GM12878 (cell line): ENCODE data around the gene HEXIM1. TPM values are rescaled to one million over a fixed set of nuclear protein-coding genes. Genes with fewer than 3 reads are reported as not detected.

Experiments used
- ATAC-seq: fragments of 200-7000 bp; cut with Tn5 transposase; 3 replicates; pipeline ENCODE4 v1.9.1; 2020; ENCODE audit warnings: mild to moderate bottlenecking, moderate library complexity
- BruUV-seq: library from RNA; stranded (reverse); fragments of 400-500 nt; replicated peaks from 2 replicates; lab custom pipeline; 2021; lab: Mats Ljungman, UMichigan
- CTCF ChIA-PET: fragments of 300-600 bp; sonication (Branson Sonifier 250); formaldehyde crosslinking; extraction: SDS; loops from one replicate; lab custom pipeline; 2021; ENCODE audit warnings: inconsistent platforms; lab: Yijun Ruan, JAX
- POLR2A ChIA-PET: fragments of 350-600 bp; formaldehyde crosslinking; extraction: SDS; loops from one replicate; lab custom pipeline; 2021; ENCODE audit warnings: inconsistent platforms; lab: Charles Lee
- RAD21 ChIA-PET: fragments of 300-600 bp; sonication (Branson Sonifier 250); formaldehyde crosslinking; loops from one replicate; lab custom pipeline; 2023; ENCODE audit warnings: antibody characterized with exemption; ENCODE audit not compliant: unreplicated experiment; lab: Charles Lee
- SMC1A ChIA-PET: fragments of 300-600 bp; sonication (Branson Sonifier 250); formaldehyde crosslinking; loops from one replicate; lab custom pipeline; 2023; ENCODE audit not compliant: unreplicated experiment, uncharacterized antibody; lab: Charles Lee
- DNase-seq: peaks from one replicate; pipeline ENCODE4 v3.0.0-alpha.2; 2011; ENCODE audit warnings: low read depth, low spot score
- FAIRE-seq: peaks from 3 replicates; lab custom pipeline; 2011; peaks lifted over from hg19 to GRCh38; lab: Jason Lieb, UNC
- H2AFZ ChIP-seq: 2 replicates; pipeline ENCODE4 v1.6.0; 2011; ENCODE audit warnings: low read depth, low read length, control low read depth; ENCODE audit not compliant: control insufficient read depth
- H3K27ac ChIP-seq: 2 replicates; pipeline ENCODE4 v1.5.1; 2011; ENCODE audit warnings: control low read depth; ENCODE audit not compliant: control insufficient read depth, insufficient read depth
- H3K27me3 ChIP-seq, 2 experiments: replicated peaks in 1 of 2; 2 replicates each; pipeline versions ENCODE4 v1.6.0 to v1.6.1; 2011; ENCODE audit warnings: low read length in 1 of 2; ENCODE audit not compliant: control insufficient read depth in 2 of 2, insufficient read depth in 2 of 2
- H3K36me3 ChIP-seq, 2 experiments: 2 replicates each; pipeline ENCODE4 v1.5.1; 2011; ENCODE audit warnings: low read length in 1 of 2; ENCODE audit not compliant: control insufficient read depth in 2 of 2, insufficient read depth in 2 of 2
- H3K4me1 ChIP-seq: 2 replicates; pipeline ENCODE4 v1.6.1; 2011; ENCODE audit warnings: mild to moderate bottlenecking, low read length, moderate library complexity, mixed read lengths; ENCODE audit not compliant: control insufficient read depth, insufficient read depth
- H3K4me2 ChIP-seq: 2 replicates; pipeline ENCODE4 v1.6.0; 2011; ENCODE audit warnings: control low read depth; ENCODE audit not compliant: control insufficient read depth, insufficient read depth
- H3K4me3 ChIP-seq: fragments of 200-600 bp; sonication (generic); 2 replicates; pipeline ENCODE4 v1.5.1; 2016
- H3K79me2 ChIP-seq: 2 replicates; pipeline ENCODE4 v1.6.0; 2011; ENCODE audit warnings: low read length; ENCODE audit not compliant: control insufficient read depth, insufficient read depth
- H3K9ac ChIP-seq: 2 replicates; pipeline ENCODE4 v1.8.0; 2011; ENCODE audit warnings: low read length, control low read depth, mixed read lengths; ENCODE audit not compliant: control insufficient read depth, insufficient read depth
- H3K9me3 ChIP-seq: replicated peaks from 3 replicates; pipeline ENCODE4 v1.5.1; 2011; ENCODE audit warnings: mild to moderate bottlenecking, low read length; ENCODE audit not compliant: control insufficient read depth, insufficient read depth
- H4K20me1 ChIP-seq: 2 replicates; pipeline ENCODE4 v1.6.0; 2011; ENCODE audit not compliant: control insufficient read depth, insufficient read depth
- BRCA1 ChIP-seq: IDR thresholded peaks from 2 replicates; pipeline ENCODE4 v1.6.1; 2011; ENCODE audit warnings: low read depth, low read length, improper control_type of control experiment
- CREB1 ChIP-seq: IDR thresholded peaks from 2 replicates; pipeline ENCODE4 v1.6.1; 2012; ENCODE audit warnings: low read depth, mild to moderate bottlenecking, inconsistent platforms
- CTCF ChIP-seq, 3 experiments: IDR thresholded peaks in 2 of 3; conservative IDR thresholded peaks in 1 of 3; 2 replicates each; pipeline ENCODE4 v1.5.1; 2011; ENCODE audit warnings: low read depth in 3 of 3, low read length in 3 of 3, mild to moderate bottlenecking in 3 of 3, control low read depth in 2 of 3, moderate library complexity in 2 of 3, inconsistent platforms in 1 of 3, mixed read lengths in 1 of 3; ENCODE audit not compliant: control insufficient read depth in 2 of 3, insufficient read depth in 1 of 3; ENCODE audit errors: extremely low read depth in 1 of 3
- E2F8 ChIP-seq: fragments of 450-650 bp; IDR thresholded peaks from 2 replicates; pipeline ENCODE4 v1.6.1; 2018; ENCODE audit warnings: mild to moderate bottlenecking, low read depth, moderate library complexity; ENCODE audit not compliant: partially characterized antibody
- MTA2 ChIP-seq: fragments of 450-650 bp; IDR thresholded peaks from 2 replicates; pipeline ENCODE4 v1.6.1; 2016; ENCODE audit warnings: low read depth, mild to moderate bottlenecking, moderate library complexity
- NR2C2 ChIP-seq: IDR thresholded peaks from 2 replicates; pipeline ENCODE4 v1.6.1; 2011; ENCODE audit warnings: borderline replicate concordance, low read depth; ENCODE audit not compliant: control insufficient read depth, insufficient read length
- NR2F1 ChIP-seq: fragments of 450-650 bp; conservative IDR thresholded peaks from 2 replicates; pipeline ENCODE4 v1.6.1; 2017; ENCODE audit warnings: mild to moderate bottlenecking
- POLR2A ChIP-seq: IDR thresholded peaks from 2 replicates; pipeline ENCODE4 v1.6.1; 2011; ENCODE audit warnings: low read depth, mild to moderate bottlenecking, low read length
- RELA ChIP-seq: fragments of 450-650 bp; IDR thresholded peaks from 2 replicates; pipeline ENCODE4 v1.8.0; 2014; ENCODE audit warnings: borderline replicate concordance; ENCODE audit not compliant: partially characterized antibody
- USF1 ChIP-seq: IDR thresholded peaks from 2 replicates; pipeline ENCODE4 v1.6.1; 2011; ENCODE audit warnings: borderline replicate concordance, low read depth, mild to moderate bottlenecking, moderate library complexity, mixed read lengths, low read length; ENCODE audit not compliant: insufficient read depth; ENCODE audit errors: extremely low read length
- WGBS: methylation state at CpG from one replicate; pipeline ENCODE4 v1.1.6; 2016; ENCODE audit warnings: low lambda C conversion rate; ENCODE audit not compliant: insufficient replicate concordance, insufficient coverage; ENCODE audit errors: missing lambda C conversion rate; 5-methylcytosine and 5-hydroxymethylcytosine counted together
- in situ Hi-C: fragments of 300-500 bp; cut with MboI; formaldehyde crosslinking; loops from 9 replicates; pipeline ENCODE4 v1.14.3; 2018; ENCODE audit warnings: mixed read lengths
- intact Hi-C: fragments of 100-400 bp; cut with micrococcal nuclease; formaldehyde crosslinking; loops from one replicate; pipeline ENCODE4 v1.14.2; 2022; ENCODE audit not compliant: unreplicated experiment
- polyA plus RNA-seq, 11 experiments: library from polyadenylated mRNA; depleted of rRNA in 4 of 11; unstranded in 6 of 11; stranded (reverse) in 5 of 11; fragments of >200 nt; fragmentation: Nextera tagmentation in 4 of 11; fragmentation: Illumina TruSeq in 1 of 11; extraction: Ambion mirVana in 4 of 11; extraction: Trizol in 1 of 11; gene quantifications; 1 replicate in 1 of 11; 2 replicates in 10 of 11; pipeline versions ENCODE4 v1.2.1 to v1.2.3, GENCODE V29; 2011 to 2016; ENCODE audit warnings: inconsistent platforms in 2 of 11, missing spikeins in 2 of 11, low read depth in 1 of 11
- total RNA-seq, 4 experiments: library from RNA; depleted of rRNA in 3 of 4; stranded (reverse); fragments of >200 nt in 3 of 4; fragmentation: Illumina TruSeq in 1 of 4; extraction: Trizol in 1 of 4; gene quantifications; 2 replicates each; pipeline versions ENCODE4 v1.2.1 to v1.2.3, GENCODE V29; 2013 to 2021

HEXIM1 gene
- total and polyA plus RNA-seq, 10 of the 15 experiments (the other 5 are each of a cell fraction or from before 2014, with no cell fraction given): 1.9 to 24.1 (median 9.0) TPM

GRCh38 chr17:45125509-45125908 lies 22.8 kb upstream of the HEXIM1 start:
- H3K4me3 ChIP-seq: no peak overlapping the region
- H3K4me1 ChIP-seq: no peaks in the 10 kb centered on the region
- CTCF ChIA-PET: interaction anchor here (3.0 kb wide), 1 partner anchor 10 kb away, joined by 11 read pairs; the partner anchor contains the start of gene ACBD4
- no peak overlapping the region for H3K4me2 ChIP-seq
- ATAC-seq (no peak), DNase-seq (no peak), FAIRE-seq (no peak)
- SMC1A ChIA-PET: interaction anchor here (2.1 kb wide), 1 partner anchor 205 kb away, joined by 4 read pairs; no protein-coding TSS in a partner anchor
- intact Hi-C loops (no loop called here), in situ Hi-C loops (loop anchor here (10.0 kb wide), 1 partner anchor 351 kb away; no protein-coding TSS in a partner anchor)
- no peak overlapping the region for H3K9ac ChIP-seq
- TF ChIP-seq CTCF (IDR thresholded peaks at IDR 0.05 in 2 of 3, conservative IDR thresholded peaks at IDR 0.05 in 1 of 3; ENCODE audit: control insufficient read depth in 2 of 3, extremely low read depth in 1 of 3, insufficient read depth in 1 of 3, low read depth in 3 of 3, low read length in 3 of 3) (no peak), NR2C2 (no peak), NR2F1 (no peak), USF1 (no peak), RELA (no peak), E2F8 (no peak), CREB1 (no peak), POLR2A (no peak), BRCA1 (no peak), MTA2 (no peak)
- H3K27me3 ChIP-seq: no peaks in the 10 kb centered on the region
- WGBS: 87% methylated on average over 8 of the region's 8 CpGs
- POLR2A ChIA-PET: interaction anchor here (1.6 kb wide), 1 partner anchor 10 kb away, joined by 3 read pairs; the partner anchor contains the start of gene ACBD4
- BruUV-seq: no TSS peak
- no peaks in the 10 kb centered on the region for H3K9me3 ChIP-seq
- no peak overlapping the region for H3K27ac ChIP-seq
- no peaks in the 10 kb centered on the region for H3K36me3 ChIP-seq
- no peak overlapping the region for H2AFZ ChIP-seq
- H4K20me1 ChIP-seq: no peaks in the 10 kb centered on the region
- H3K79me2 ChIP-seq: no peaks in the 10 kb centered on the region
- RAD21 ChIA-PET: interaction anchor here (1.3 kb wide), 1 partner anchor 10 kb away, joined by 4 read pairs; the partner anchor contains the start of gene ACBD4
